ENCODE measurements around the gene ABHD6. TPM values are rescaled to one million over a fixed set of nuclear protein-coding genes. Genes with fewer than 3 reads are reported as not detected.

ABHD6 gene
- total RNA-seq, 4 donors from 2014 or later = 5.8 to 14.0 (median 9.6) TPM

- Histone ChIP-seq H3K9me3 (no peaks in the 10 kb centered on the region), H3K27ac (no peak overlapping the region), H3K27me3 (no peaks in the 10 kb centered on the region), H3K36me3 (no peaks in the 10 kb centered on the region), H3K4me3 (no peak overlapping the region), H3K4me1 (no peaks in the 10 kb centered on the region)
- intact Hi-C loops (cut with DNase I; ENCODE audit: low total_unique reads) (no loop called here), in situ Hi-C loops (cut with MboI; ENCODE audit: low sequenced_read_pairs in 4 of 4) (no loop called here)
- DNase-seq = no peak
- no peak for TF ChIP-seq CTCF (IDR thresholded peaks at IDR 0.05 in 4 of 5, conservative IDR thresholded peaks at IDR 0.05 in 1 of 5)
- no peak for TF ChIP-seq POLR2A (IDR thresholded peaks at IDR 0.05)
- ATAC-seq = no peak
These were observed 105.1 kb downstream of the ABHD6 start for GRCh38 chr3:58342676-58343075.

Other genes with a start within 250 kb of the ABHD6 start
- 10 to 100 TPM; 10.9 to 21.5 (median 12.0) TPM for gene FLNB, start 229.4 kb upstream of the ABHD6 start, total RNA-seq
- gene DNASE1L3, start 26.8 kb upstream of the ABHD6 start, total RNA-seq = under 1 TPM in 2 of 4 donors, not detected in 2; 0.29 to 0.42 TPM
- gene RPP14, start 68.5 kb downstream of the ABHD6 start, total RNA-seq = 10 to 100 TPM; 16.6 to 28.9 (median 17.1) TPM
- 10 to 100 TPM; 14.1 to 26.2 (median 21.7) TPM for gene HTD2, start 68.7 kb downstream of the ABHD6 start, total RNA-seq
- gene PXK, start 95.1 kb downstream of the ABHD6 start, total RNA-seq = 10 to 100 TPM; 21.6 to 33.6 (median 24.4) TPM
- gene PDHB, start 196.0 kb downstream of the ABHD6 start, total RNA-seq = 100 to 1,000 TPM; 131 to 195 (median 169) TPM

Measured in gastrocnemius medialis (tissue), 4 donors.